AG04449 (cell line): Measurements from ENCODE around the gene SCFD2.

Source experiments
- CTCF ChIA-PET: fragments of 350-600 bp; formaldehyde crosslinking; extraction: SDS; loops from one replicate; lab custom pipeline; 2021; ENCODE audit warnings: antibody characterized with exemption; lab: Yijun Ruan, JAX
- POLR2A ChIA-PET: fragments of 400-600, 350-600 bp; formaldehyde crosslinking; extraction: SDS; loops from one replicate; lab custom pipeline; 2020; ENCODE audit warnings: antibody characterized with exemption, inconsistent platforms; lab: Yijun Ruan, JAX
- DNase-seq: peaks from one replicate; pipeline ENCODE4 v3.0.0-alpha.2; 2010; ENCODE audit warnings: low read depth, low spot score
- H3K4me3 ChIP-seq: 2 replicates; pipeline ENCODE4 v1.5.1; 2011; ENCODE audit warnings: low read depth, mild to moderate bottlenecking, control low read depth, low read length
- CTCF ChIP-seq: IDR thresholded peaks from one replicate; pipeline ENCODE4 v1.5.1; 2011; ENCODE audit warnings: mild to moderate bottlenecking, moderate library complexity, low read length, control low read depth, inconsistent platforms; ENCODE audit not compliant: insufficient read depth; ENCODE audit errors: missing control alignments

SCFD2 gene

GRCh38 chr4:52964561-52965101 lies 401.2 kb downstream of the SCFD2 start:
- H3K4me3 ChIP-seq, result no peak overlapping the region
- DNase-seq, result no peak
- TF ChIP-seq CTCF, result no peak
- POLR2A ChIA-PET, result no interaction called here
- CTCF ChIA-PET, result no interaction called here

GRCh38 chr4:52964011-52964410 lies 401.9 kb downstream of the SCFD2 start:
- H3K4me3 ChIP-seq, result no peak overlapping the region
- no peak for DNase-seq
- ChIA-PET POLR2A (no interaction called here), CTCF (interaction anchor here (1.2 kb wide), 1 partner anchor 10 kb away, joined by 3 read pairs; no protein-coding TSS in a partner anchor)
- TF ChIP-seq CTCF, result no peak

- H3K4me3 ChIP-seq, result no peak overlapping the region
- ChIA-PET CTCF (interaction anchor here (1.2 to 2.3 kb wide), 4 partner anchors 10 to 417 kb away, joined by 3 to 9 read pairs (median 4); no protein-coding TSS in a partner anchor), POLR2A (no interaction called here)
- no peak for DNase-seq
- TF ChIP-seq CTCF, result no peak
These were observed 403.1 kb downstream of the SCFD2 start for GRCh38 chr4:52962721-52963120.

GRCh38 chr4:52961666-52962412 lies 404.0 kb downstream of the SCFD2 start:
- ChIA-PET CTCF (interaction anchor here (1.2 to 2.3 kb wide), 5 partner anchors 10 to 416 kb away, joined by 3 to 9 read pairs (median 4); no protein-coding TSS in a partner anchor), POLR2A (no interaction called here)
- no peak overlapping the region for H3K4me3 ChIP-seq
- no peak for DNase-seq
- TF ChIP-seq CTCF, result no peak

- DNase-seq, result peak; percentile 82
- H3K4me3 ChIP-seq, result no peak overlapping the region
- no peak for TF ChIP-seq CTCF
- CTCF ChIA-PET, result interaction anchor here (1.1 to 1.6 kb wide), 4 partner anchors 23 to 414 kb away, joined by 3 to 5 read pairs (median 4); no protein-coding TSS in a partner anchor
- POLR2A ChIA-PET, result no interaction called here
These were observed 406.3 kb downstream of the SCFD2 start for GRCh38 chr4:52959541-52959940.

GRCh38 chr4:52957835-52958631 lies 407.8 kb downstream of the SCFD2 start:
- CTCF ChIA-PET, result interaction anchor here (1.0 kb wide), 1 partner anchor 27 kb away, joined by 3 read pairs; no protein-coding TSS in a partner anchor
- TF ChIP-seq CTCF, result no peak
- no peak overlapping the region for H3K4me3 ChIP-seq
- no peak for DNase-seq
- POLR2A ChIA-PET, result no interaction called here
